Gastrocnemius medialis (tissue), 4 donors: ENCODE measurements around the gene MPRIP. TPM values are rescaled to one million over a fixed set of nuclear protein-coding genes. Genes with fewer than 3 reads are reported as not detected.

Experiments used
- ATAC-seq, 2 donors: fragments of 150-250 bp; one replicate each; pipeline ENCODE4 v1.9.1; 2016
- DNase-seq, 2 donors: peaks; one replicate each; pipeline ENCODE4 v3.0.0-alpha.2; 2019
- H3K27ac ChIP-seq, 4 donors: fragments of 200-600 bp; sonication (generic); 1 replicate in 1 of 4; 2 replicates in 3 of 4; pipeline ENCODE4 v1.5.1; 2016 to 2018; ENCODE audit warnings: mild to moderate bottlenecking in 2 of 4, moderate library complexity in 1 of 4
- H3K27me3 ChIP-seq, 3 donors: fragments of 200-600 bp; sonication (generic) in 2 of 3; 1 replicate in 1 of 3; 2 replicates in 2 of 3; pipeline versions ENCODE4 v1.5.1 to v1.6.0; 2016 to 2019; ENCODE audit warnings: mild to moderate bottlenecking in 1 of 3, moderate library complexity in 1 of 3
- H3K36me3 ChIP-seq, 2 donors: fragments of 200-600 bp; sonication (generic) in 1 of 2; one replicate each; pipeline ENCODE4 v1.5.1; 2017 to 2018
- H3K4me1 ChIP-seq, 2 donors: fragments of 200-600 bp; sonication (generic) in 1 of 2; one replicate each; pipeline ENCODE4 v1.5.1; 2016 to 2017; ENCODE audit warnings: mild to moderate bottlenecking in 2 of 2
- H3K4me3 ChIP-seq, 4 donors: fragments of 200-600 bp; sonication (generic) in 3 of 4; 1 replicate in 1 of 4; 2 replicates in 3 of 4; pipeline ENCODE4 v1.5.1; 2016 to 2019; ENCODE audit warnings: mild to moderate bottlenecking in 2 of 4
- H3K9me3 ChIP-seq, 3 donors: fragments of 200-600 bp; sonication (generic) in 2 of 3; 1 replicate in 1 of 3; 2 replicates in 2 of 3; pipeline ENCODE4 v1.5.1; 2016 to 2019
- POLR2A ChIP-seq, 2 donors: fragments of 450-650 bp; IDR thresholded peaks; one replicate each; pipeline ENCODE4 v1.6.1; 2017; ENCODE audit warnings: antibody characterized with exemption in 2 of 2, mild to moderate bottlenecking in 2 of 2, moderate library complexity in 2 of 2
- in situ Hi-C, 4 donors: fragments of 200-750 bp; cut with MboI; loops; one replicate each; pipeline versions ENCODE4 v1.15.0 to v1.8.0; 2017; ENCODE audit warnings: low sequenced_read_pairs in 4 of 4
- intact Hi-C: fragments of 100-400 bp; cut with DNase I; formaldehyde crosslinking; loops from one replicate; pipeline ENCODE4 v1.15.1; 2023; ENCODE audit warnings: low total_unique reads
- total RNA-seq, 4 donors: library from RNA; depleted of rRNA; stranded (reverse); fragments of >200 nt; gene quantifications; one replicate each; pipeline versions ENCODE4 v1.1.0 to v1.2.3, GENCODE V29; 2016
- TF ChIP-seq, protein P1 (sequence below), 5 experiments: fragments of 450-650 bp in 3 of 5; fragments of 200-600 bp in 2 of 5; sonication (generic) in 2 of 5; IDR thresholded peaks in 4 of 5; conservative IDR thresholded peaks in 1 of 5; 1 replicate in 4 of 5; 2 replicates in 1 of 5; pipeline ENCODE4 v1.5.1; 2016 to 2019; ENCODE audit warnings: antibody characterized with exemption in 5 of 5, mild to moderate bottlenecking in 3 of 5, moderate library complexity in 3 of 5

Gene MPRIP
- total RNA-seq, 4 donors from 2014 or later, result 71.1 to 127 (median 124) TPM

DNA sequence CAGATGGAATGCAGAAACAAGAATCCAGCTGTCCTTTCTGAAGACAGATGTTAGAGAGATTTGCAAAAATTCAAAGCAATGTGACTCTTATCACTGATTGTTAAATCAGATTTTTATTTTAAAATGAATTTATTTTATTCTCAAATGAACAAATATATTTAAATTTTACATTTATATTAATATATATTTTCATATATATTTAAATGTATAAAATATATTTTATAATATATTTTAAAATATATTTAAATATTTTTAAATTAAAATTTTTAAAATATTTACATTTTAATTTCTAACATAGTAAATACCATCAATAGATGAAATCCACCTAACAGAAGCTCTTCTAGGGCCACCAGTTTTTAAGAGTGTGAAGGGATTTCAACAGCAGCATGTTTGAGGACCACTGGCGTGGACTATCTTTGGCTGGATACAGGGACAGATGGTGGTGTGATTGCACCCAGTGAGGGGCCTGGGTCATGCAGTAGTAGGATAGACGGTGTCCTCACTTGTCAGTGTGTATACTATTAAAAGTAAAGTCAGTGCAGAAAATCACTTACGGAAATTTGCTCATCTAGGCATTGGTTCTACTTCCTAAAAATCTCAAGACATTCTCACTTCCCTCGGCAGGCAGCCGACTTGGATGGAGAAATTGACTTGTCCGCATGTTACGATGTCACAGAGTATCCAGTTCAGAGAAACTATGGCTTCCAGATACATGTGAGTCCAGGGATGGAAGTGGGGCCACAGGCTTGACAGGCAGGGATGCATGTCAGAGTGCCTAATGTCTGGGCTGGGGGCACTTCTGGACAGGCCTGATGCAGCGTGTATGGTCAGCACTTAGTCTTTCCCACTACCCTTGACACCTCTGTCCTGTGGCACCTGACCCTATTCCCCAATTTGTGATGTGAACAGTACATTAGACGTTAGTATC, 107.5 kb downstream of the MPRIP start:
- no peak for DNase-seq
- no peak for ATAC-seq
- Histone ChIP-seq H3K4me1 (peaks cover 52 to 69% of the 10 kb centered on the region in 2 donors), H3K9me3 (no peaks in the 10 kb centered on the region), H3K27me3 (no peaks in the 10 kb centered on the region), H3K4me3 (no peak overlapping the region), H3K27ac (peak overlapping the region; percentile 89 to 95 (median 92)), H3K36me3 (peaks cover 0 to 48% of the 10 kb centered on the region in 2 donors)
- TF ChIP-seq, protein P1, sequence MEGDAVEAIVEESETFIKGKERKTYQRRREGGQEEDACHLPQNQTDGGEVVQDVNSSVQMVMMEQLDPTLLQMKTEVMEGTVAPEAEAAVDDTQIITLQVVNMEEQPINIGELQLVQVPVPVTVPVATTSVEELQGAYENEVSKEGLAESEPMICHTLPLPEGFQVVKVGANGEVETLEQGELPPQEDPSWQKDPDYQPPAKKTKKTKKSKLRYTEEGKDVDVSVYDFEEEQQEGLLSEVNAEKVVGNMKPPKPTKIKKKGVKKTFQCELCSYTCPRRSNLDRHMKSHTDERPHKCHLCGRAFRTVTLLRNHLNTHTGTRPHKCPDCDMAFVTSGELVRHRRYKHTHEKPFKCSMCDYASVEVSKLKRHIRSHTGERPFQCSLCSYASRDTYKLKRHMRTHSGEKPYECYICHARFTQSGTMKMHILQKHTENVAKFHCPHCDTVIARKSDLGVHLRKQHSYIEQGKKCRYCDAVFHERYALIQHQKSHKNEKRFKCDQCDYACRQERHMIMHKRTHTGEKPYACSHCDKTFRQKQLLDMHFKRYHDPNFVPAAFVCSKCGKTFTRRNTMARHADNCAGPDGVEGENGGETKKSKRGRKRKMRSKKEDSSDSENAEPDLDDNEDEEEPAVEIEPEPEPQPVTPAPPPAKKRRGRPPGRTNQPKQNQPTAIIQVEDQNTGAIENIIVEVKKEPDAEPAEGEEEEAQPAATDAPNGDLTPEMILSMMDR (IDR thresholded peaks at IDR 0.05 in 4 of 5, conservative IDR thresholded peaks at IDR 0.05 in 1 of 5), result no peak
- TF ChIP-seq POLR2A (IDR thresholded peaks at IDR 0.05), result no peak
- intact Hi-C loops (loop anchor here (5.0 kb wide), 1 partner anchor 133 kb away; the partner anchor contains the start of gene COPS3), in situ Hi-C loops (loop anchor here in 3 of 4 donors (10.0 to 25.0 kb wide), 3 partner anchors 112 to 155 kb away; partner anchors contain the start of gene MPRIP (in 1 of the 3))

DNA sequence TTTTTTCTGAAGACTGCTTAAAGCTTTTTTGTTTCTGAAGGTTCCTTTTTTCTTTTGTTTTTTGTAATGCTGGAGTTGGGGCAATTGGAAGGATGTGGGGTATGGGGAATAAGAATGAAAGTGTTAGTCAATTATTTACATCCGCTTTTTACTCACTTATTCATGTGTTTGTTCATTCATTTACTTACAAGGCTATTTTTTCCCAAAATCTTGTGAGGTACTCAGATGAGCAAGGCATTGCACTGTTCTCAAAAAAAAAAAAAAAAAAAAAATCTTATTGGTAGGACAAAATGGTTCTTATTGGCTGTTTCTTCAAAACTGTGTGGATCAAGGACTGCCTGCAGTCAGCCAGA, 108.2 kb downstream of the MPRIP start:
- DNase-seq, result no peak
- intact Hi-C loops (loop anchor here (5.0 kb wide), 1 partner anchor 132 kb away; the partner anchor contains the start of gene COPS3), in situ Hi-C loops (loop anchor here in 1 of 4 donors (10.0 kb wide), 1 partner anchor 156 kb away; no protein-coding TSS in a partner anchor)

DNA sequence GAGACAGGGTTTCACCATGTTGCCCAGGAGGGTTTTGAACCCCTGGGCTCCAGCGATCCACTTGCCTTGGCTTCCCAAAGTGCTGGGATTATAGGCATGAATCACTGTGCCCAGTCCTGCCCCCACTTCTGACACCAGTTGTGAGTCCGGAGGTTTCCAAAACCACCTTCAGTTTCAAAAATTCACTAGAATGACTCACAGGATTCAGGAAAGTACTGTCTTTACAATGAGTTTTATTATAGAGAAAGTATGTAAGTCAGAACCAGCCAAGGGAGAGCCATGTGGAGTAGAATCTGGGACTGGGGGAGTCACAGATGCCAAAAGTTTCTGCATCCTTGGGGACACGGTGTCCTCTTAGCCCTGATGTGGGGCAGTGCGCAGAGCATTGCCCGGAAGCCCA, 108.8 kb downstream of the MPRIP start:
- H3K36me3 ChIP-seq, result peaks cover 0 to 49% of the 10 kb centered on the region in 2 donors
- peak in 1 of 2 donors; percentile 4 for ATAC-seq
- H3K27me3 ChIP-seq, result no peaks in the 10 kb centered on the region
- in situ Hi-C loops (loop anchor here in 1 of 4 donors (10.0 kb wide), 1 partner anchor 156 kb away; no protein-coding TSS in a partner anchor), intact Hi-C loops (loop anchor here (5.0 kb wide), 1 partner anchor 131 kb away; the partner anchor contains the start of gene COPS3)
- H3K9me3 ChIP-seq, result no peaks in the 10 kb centered on the region
- no peak overlapping the region for H3K4me3 ChIP-seq
- peaks cover 52 to 65% of the 10 kb centered on the region in 2 donors for H3K4me1 ChIP-seq
- peak overlapping the region; percentile 89 to 95 (median 92) for H3K27ac ChIP-seq
- DNase-seq, result no peak
- no peak for TF ChIP-seq POLR2A (IDR thresholded peaks at IDR 0.05)
- TF ChIP-seq, protein P1 (IDR thresholded peaks at IDR 0.05 in 4 of 5, conservative IDR thresholded peaks at IDR 0.05 in 1 of 5), result no peak

More for the DNA sequence above, 108.2 kb downstream of the MPRIP start:
- TF ChIP-seq, protein P1 (IDR thresholded peaks at IDR 0.05 in 4 of 5, conservative IDR thresholded peaks at IDR 0.05 in 1 of 5), result no peak
- no peak for TF ChIP-seq POLR2A (IDR thresholded peaks at IDR 0.05)
- no peak for ATAC-seq
- Histone ChIP-seq H3K27ac (peak overlapping the region; percentile 89 to 95 (median 92)), H3K9me3 (no peaks in the 10 kb centered on the region), H3K36me3 (peaks cover 0 to 51% of the 10 kb centered on the region in 2 donors), H3K27me3 (no peaks in the 10 kb centered on the region), H3K4me3 (no peak overlapping the region), H3K4me1 (peaks cover 48 to 63% of the 10 kb centered on the region in 2 donors)

DNA sequence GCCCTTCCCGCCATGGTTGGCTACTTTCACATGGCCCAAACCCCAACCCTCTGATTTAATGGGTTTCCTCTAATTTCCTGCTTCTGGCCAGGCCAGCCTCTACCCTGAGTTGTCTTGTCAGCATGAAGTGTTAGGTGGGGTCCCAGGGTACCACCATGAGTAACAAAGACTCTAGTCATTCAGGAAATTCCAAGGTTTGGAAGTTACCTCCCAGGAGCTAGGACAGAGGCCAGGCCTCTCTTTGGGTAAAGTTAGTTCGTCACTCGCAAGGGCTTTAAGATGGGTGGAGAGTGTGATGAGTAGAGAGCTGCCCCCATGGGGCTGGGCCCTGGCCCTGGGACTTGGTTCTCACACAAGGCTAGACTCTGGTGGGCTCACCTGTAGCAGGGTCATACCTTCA, 109.3 kb downstream of the MPRIP start:
- intact Hi-C loops, result loop anchor here (5.0 kb wide), 1 partner anchor 131 kb away; the partner anchor contains the start of gene COPS3
- peak overlapping the region; percentile 89 to 95 (median 92) for H3K27ac ChIP-seq
- H3K27me3 ChIP-seq, result no peaks in the 10 kb centered on the region
- peaks cover 0 to 47% of the 10 kb centered on the region in 2 donors for H3K36me3 ChIP-seq
- in situ Hi-C loops, result loop anchor here in 1 of 4 donors (10.0 kb wide), 1 partner anchor 157 kb away; no protein-coding TSS in a partner anchor
- no peak for DNase-seq
- no peak for TF ChIP-seq POLR2A (IDR thresholded peaks at IDR 0.05)
- TF ChIP-seq, protein P1 (IDR thresholded peaks at IDR 0.05 in 4 of 5, conservative IDR thresholded peaks at IDR 0.05 in 1 of 5), result no peak
- H3K9me3 ChIP-seq, result no peaks in the 10 kb centered on the region
- no peak overlapping the region for H3K4me3 ChIP-seq
- ATAC-seq, result peak; percentile 1 to 12
- peaks cover 54 to 66% of the 10 kb centered on the region in 2 donors for H3K4me1 ChIP-seq
